GM19467 (cell line): Measurements from ENCODE around the gene CFAP299.
"Not testable (repeated sequence)": the region's sequence is repeated elsewhere in the genome, so short reads cannot be mapped to it uniquely, and the experiment has no call there.

Source experiments
- ATAC-seq: cut with Tn5 transposase; IDR thresholded peaks from one replicate; pipeline ENCODE4 v1.9.1; 2021; ENCODE audit warnings: mild to moderate bottlenecking, moderate library complexity; ENCODE audit not compliant: unreplicated experiment

Gene CFAP299

GRCh38 chr4:80324171-80324570 is 11.4 kb upstream of the CFAP299 start:
- no peak for ATAC-seq

GRCh38 chr4:80331693-80332092 is 3.8 kb upstream of the CFAP299 start:
- ATAC-seq = no peak

- ATAC-seq = no peak
These were observed 2.4 kb upstream of the CFAP299 start for GRCh38 chr4:80333121-80333520.

GRCh38 chr4:80334568-80334967 is 962 bp upstream of the CFAP299 start:
- ATAC-seq = no peak

GRCh38 chr4:80335226-80335553 is 340 bp upstream of the CFAP299 start:
- no peak for ATAC-seq

- no peak for ATAC-seq
These were observed 1.1 kb downstream of the CFAP299 start for GRCh38 chr4:80336582-80336981.

GRCh38 chr4:80340036-80340435 is 4.5 kb downstream of the CFAP299 start:
- ATAC-seq = no peak

GRCh38 chr4:80342684-80343083 is 7.2 kb downstream of the CFAP299 start:
- ATAC-seq = not testable (repeated sequence)

- no peak for ATAC-seq
These were observed 8.4 kb downstream of the CFAP299 start for GRCh38 chr4:80343887-80344286.

- ATAC-seq = no peak
These were observed 24.6 kb downstream of the CFAP299 start for GRCh38 chr4:80360084-80360483.

GRCh38 chr4:80360900-80361299 is 25.4 kb downstream of the CFAP299 start:
- ATAC-seq = no peak

- no peak for ATAC-seq
These were observed 25.9 kb downstream of the CFAP299 start for GRCh38 chr4:80361329-80361900.

GRCh38 chr4:80362578-80363181 is 27.1 kb downstream of the CFAP299 start:
- no peak for ATAC-seq

- peak; percentile 77 for ATAC-seq
These were observed 30.4 kb downstream of the CFAP299 start for GRCh38 chr4:80365928-80366327.

GRCh38 chr4:80367737-80368136 is 32.2 kb downstream of the CFAP299 start:
- ATAC-seq = no peak

- ATAC-seq = no peak
These were observed 35.1 kb downstream of the CFAP299 start for GRCh38 chr4:80370635-80371034.

- no peak for ATAC-seq
These were observed 35.5 kb downstream of the CFAP299 start for GRCh38 chr4:80371046-80371445.

GRCh38 chr4:80374180-80374579 is 38.6 kb downstream of the CFAP299 start:
- ATAC-seq = no peak

- peak; percentile 59 for ATAC-seq
These were observed 46.7 kb downstream of the CFAP299 start for GRCh38 chr4:80382090-80382832.

GRCh38 chr4:80385397-80386280 is 50.1 kb downstream of the CFAP299 start:
- ATAC-seq = no peak

GRCh38 chr4:80386281-80386886 is 50.9 kb downstream of the CFAP299 start:
- no peak for ATAC-seq
